Measurements from ENCODE around the gene RNF115. TPM values are rescaled to one million over a fixed set of nuclear protein-coding genes. Genes with fewer than 3 reads are reported as not detected.

RNF115 gene
- total and polyA plus RNA-seq, 2 of the 13 experiments (the other 11 are each of a cell fraction or from before 2014, with no cell fraction given) = 6.0 to 10.1 TPM

DNA sequence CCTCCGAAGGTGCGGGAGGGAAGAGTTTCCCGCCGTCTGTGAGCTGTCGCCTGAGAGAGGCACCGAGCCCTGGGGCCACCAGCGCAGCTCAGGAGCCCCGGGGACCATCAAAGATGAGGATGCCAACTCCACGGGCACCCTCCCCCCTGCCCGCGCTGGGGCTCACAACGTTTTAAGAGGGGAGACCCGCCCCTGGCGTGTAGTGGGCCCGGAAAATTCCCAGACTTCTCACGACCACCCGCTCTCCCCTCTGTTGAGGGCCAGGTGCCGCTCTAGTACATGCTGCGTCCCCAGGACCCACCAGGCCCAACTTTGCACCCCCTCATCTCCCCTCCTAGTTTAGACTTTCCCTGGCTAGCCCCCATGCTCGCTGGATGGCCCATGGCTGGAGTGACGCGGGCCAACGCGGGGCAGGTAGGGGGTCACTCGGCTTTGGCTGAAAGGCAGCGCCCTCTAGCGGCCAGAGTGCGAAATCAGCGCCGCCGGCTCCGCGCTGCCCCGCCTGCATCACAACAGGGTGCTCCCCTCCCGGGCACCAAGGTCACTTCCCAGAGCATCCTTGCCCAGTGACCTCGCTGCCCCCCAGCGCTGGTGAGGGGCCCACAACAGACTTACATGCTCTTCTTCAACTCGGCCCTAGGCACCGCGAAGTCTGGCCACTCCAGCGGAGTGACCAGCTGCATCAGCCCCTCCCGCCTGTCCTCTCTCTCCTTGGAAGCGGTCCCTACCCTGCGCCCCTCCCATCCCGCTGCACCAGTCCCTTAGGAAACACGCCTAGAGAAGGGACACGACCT is 102.8 kb downstream of the RNF115 start (continued):
- TF ChIP-seq MBNL3 (CRISPR knock-in tag; conservative IDR thresholded peaks at IDR 0.05) (no peak), MXD4 (CRISPR knock-in tag; IDR thresholded peaks at IDR 0.05) (0 out of 2 replicates have a peak, but pooled peaks have one; percentile 31), SRSF1 (optimal IDR thresholded peaks at IDR 0.05; ENCODE audit: low read depth, low read length) (no peak), ZNF3 (CRISPR knock-in tag; IDR thresholded peaks at IDR 0.05) (no peak), ZNF10 (CRISPR knock-in tag; IDR thresholded peaks at IDR 0.05; ENCODE audit: borderline replicate concordance, low read depth) (no peak), ZNF367 (CRISPR knock-in tag; IDR thresholded peaks at IDR 0.05; ENCODE audit: borderline replicate concordance) (no peak), ZBTB3 (CRISPR knock-in tag; IDR thresholded peaks at IDR 0.05; ENCODE audit: borderline replicate concordance, low read depth) (no peak), TMF1 (CRISPR knock-in tag; IDR thresholded peaks at IDR 0.05; ENCODE audit: low read depth) (no peak), IKZF1 (IDR thresholded peaks at IDR 0.05) (no peak), TCF7 (IDR thresholded peaks at IDR 0.05; ENCODE audit: low read depth) (no peak), ZNF280D (CRISPR knock-in tag; IDR thresholded peaks at IDR 0.05) (0 out of 2 replicates have a peak, but pooled peaks have one; percentile 27), DNMT3B (CRISPR knock-in tag; conservative IDR thresholded peaks at IDR 0.05) (no peak), TGIF2 (CRISPR knock-in tag; IDR thresholded peaks at IDR 0.05) (no peak), ZSCAN21 (CRISPR knock-in tag; IDR thresholded peaks at IDR 0.05; ENCODE audit: borderline replicate concordance) (no peak), RAD21 (CRISPR knock-in tag; IDR thresholded peaks at IDR 0.05) (peak; percentile 98), ZNF773 (CRISPR knock-in tag; IDR thresholded peaks at IDR 0.05; ENCODE audit: borderline replicate concordance) (no peak), DR1 (CRISPR knock-in tag; IDR thresholded peaks at IDR 0.05) (no peak), BRCA1 (CRISPR knock-in tag; IDR thresholded peaks at IDR 0.05) (no peak), PCBP1 (IDR thresholded peaks at IDR 0.05; ENCODE audit: borderline replicate concordance, low read depth, low read length) (no peak), ZUFSP (CRISPR knock-in tag; IDR thresholded peaks at IDR 0.05; ENCODE audit: borderline replicate concordance) (no peak), HNF1B (CRISPR knock-in tag; IDR thresholded peaks at IDR 0.05) (peak; percentile 76), EEA1 (CRISPR knock-in tag; IDR thresholded peaks at IDR 0.05; ENCODE audit: borderline replicate concordance) (no peak)
- TF ChIP-seq, protein P1, sequence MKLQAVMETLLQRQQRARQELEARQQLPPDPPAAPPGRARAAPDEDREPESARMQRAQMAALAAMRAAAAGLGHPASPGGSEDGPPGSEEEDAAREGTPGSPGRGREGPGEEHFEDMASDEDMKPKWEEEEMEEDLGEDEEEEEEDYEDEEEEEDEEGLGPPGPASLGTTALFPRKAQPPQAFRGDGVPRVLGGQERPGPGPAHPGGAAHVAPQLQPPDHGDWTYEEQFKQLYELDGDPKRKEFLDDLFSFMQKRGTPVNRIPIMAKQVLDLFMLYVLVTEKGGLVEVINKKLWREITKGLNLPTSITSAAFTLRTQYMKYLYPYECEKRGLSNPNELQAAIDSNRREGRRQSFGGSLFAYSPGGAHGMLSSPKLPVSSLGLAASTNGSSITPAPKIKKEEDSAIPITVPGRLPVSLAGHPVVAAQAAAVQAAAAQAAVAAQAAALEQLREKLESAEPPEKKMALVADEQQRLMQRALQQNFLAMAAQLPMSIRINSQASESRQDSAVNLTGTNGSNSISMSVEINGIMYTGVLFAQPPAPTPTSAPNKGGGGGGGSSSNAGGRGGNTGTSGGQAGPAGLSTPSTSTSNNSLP (IDR thresholded peaks at IDR 0.05; ENCODE audit: low read depth, low read length) = no peak

Data from HepG2 (cell line).